HG03159 (cell line): ENCODE results near the gene MTFMT.

Source experiments
- ATAC-seq: cut with Tn5 transposase; IDR thresholded peaks from one replicate; pipeline ENCODE4 v1.9.1; 2021; ENCODE audit warnings: mild to moderate bottlenecking, moderate library complexity; ENCODE audit not compliant: unreplicated experiment

MTFMT gene

DNA sequence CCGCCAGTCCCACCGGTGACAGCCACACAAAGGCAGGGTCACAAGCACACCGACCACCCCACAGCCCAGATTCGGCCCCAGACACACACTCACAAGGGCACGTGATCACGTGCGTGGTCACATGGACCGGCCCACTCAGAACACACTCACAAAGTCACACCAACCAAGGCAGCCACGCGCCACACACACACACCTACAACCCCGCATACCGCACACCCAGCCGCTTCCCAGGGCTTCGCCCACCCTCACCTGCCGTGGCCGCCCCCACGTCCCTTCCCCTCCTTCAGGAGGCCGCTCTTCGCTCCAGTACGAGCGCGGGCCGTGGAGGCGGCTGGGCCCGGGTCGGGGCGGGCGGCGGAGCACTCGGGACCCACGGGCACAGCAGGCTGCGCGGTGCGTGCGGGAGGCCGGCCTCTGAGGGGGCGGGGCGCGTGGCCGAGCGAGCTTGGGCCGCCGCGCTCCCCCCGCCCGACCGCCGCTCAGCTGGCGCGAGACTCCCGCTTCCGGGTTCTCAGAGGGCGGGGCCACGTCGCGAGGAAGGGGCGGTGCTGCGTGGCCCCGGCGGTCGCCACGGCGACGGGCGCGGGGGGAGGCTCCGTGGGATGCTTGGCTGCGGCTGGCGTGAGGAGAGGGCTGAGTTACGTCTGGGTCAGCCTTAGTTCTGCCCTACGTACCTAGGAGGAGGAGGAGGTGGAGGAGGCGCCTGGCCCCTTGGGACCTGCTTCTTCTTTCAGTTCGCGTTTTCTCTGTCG, 39.8 kb downstream of the MTFMT start, which contains the start of gene SPG21:
TSS of gene SPG21 (minus strand) at position 499 of the 752 bp plus-strand sequence. CDS start 6,345 bp downstream, outside the sequence.
- peak; percentile 95 for ATAC-seq

DNA sequence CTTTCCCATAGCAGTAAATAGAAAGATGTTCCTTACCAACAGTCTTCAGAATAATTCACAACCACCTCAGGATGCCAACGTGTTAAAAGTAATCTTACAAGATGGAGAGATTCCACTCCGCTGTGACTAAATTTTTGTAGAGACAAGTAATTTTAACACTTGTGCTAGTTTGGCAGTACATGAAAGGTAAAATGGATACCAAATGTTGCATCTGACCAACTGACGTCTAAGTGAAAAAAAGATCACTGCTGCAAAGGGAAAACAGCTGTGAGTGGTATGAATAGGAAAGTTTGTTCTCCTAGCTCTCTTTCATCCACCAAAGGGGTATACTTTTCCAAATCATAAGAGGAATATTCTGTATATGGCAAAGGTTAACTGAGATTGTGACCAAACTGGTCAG, 42.3 kb downstream of the MTFMT start:
- ATAC-seq = no peak

DNA sequence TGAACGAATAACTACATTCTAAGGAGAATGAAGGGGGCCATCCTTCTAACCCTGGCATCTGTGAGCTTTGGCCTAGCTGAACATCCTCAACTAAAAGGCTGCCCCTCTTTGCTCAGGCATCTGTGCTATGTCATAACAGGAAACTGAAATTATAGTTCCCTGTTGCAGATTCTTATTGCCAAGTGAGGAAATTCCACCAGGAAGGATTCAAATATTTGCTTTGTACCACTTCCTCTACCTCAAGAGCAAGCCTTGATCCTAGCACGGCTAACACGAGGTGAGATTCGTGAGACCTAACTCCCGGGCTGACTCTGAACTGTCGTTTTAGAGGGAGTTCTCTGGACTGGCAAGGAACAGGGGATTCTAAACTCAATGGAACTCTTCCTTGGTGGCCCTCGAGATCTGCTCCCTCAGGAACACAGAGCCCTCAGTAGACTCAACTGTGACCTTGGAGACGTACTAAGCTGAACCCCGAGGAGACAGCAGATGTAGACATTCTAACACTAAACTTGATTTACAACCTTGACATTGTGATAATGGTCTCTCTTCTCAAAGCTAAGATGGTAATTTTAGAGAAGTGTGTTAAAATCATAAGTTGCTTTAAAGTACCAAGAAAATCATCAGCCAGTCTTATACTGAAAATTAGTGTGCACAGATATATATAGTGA, 43.9 kb downstream of the MTFMT start:
- ATAC-seq = no peak

DNA sequence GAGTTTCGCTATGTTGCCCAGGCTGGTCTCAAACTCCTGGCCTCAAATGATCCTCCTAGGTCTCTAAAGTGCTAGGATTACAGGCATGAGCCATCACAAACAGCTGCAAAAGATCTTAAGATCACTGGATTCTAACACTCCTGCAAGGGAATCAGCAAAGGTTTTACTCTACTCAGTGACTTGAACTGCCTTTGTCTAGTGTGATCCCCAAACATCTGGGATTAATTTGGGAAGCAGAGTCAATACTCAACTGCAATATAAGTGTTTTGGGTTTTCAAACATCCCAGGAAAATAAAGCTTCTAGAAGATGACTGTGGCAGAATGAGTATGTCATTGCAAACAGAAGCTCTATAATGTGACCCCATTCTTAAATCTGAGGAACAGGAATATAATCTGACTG, 47.0 kb downstream of the MTFMT start:
- no peak for ATAC-seq

DNA sequence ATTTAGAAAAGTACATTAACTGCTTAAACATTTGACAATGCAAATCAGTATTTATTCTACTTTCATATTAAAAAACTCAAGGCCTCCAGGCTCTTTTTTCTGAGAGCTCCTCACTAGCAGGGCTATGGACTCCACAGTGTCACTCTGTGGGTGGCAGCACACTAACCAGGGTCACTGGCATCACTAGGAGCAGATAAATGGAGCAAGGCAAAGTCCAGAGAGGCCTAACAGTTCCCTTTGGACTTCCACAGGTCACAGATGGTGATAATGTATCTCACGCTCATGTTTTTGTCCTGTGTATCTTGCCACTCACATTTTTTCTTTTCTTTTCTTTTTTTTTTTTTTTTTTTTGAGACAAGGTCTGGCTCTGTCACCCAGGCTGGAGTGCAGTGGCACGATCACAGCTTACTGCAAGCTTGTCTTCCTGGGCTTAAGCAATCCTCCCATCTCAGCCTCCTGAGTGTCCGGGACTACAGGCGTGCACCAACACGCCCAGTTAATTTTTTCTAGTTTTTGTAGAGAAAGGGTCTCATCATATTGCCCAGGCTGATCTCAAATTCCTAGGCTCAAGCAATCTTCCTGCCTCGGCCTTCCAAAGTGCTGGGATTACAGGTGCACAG, 47.5 kb downstream of the MTFMT start:
- ATAC-seq = no peak

DNA sequence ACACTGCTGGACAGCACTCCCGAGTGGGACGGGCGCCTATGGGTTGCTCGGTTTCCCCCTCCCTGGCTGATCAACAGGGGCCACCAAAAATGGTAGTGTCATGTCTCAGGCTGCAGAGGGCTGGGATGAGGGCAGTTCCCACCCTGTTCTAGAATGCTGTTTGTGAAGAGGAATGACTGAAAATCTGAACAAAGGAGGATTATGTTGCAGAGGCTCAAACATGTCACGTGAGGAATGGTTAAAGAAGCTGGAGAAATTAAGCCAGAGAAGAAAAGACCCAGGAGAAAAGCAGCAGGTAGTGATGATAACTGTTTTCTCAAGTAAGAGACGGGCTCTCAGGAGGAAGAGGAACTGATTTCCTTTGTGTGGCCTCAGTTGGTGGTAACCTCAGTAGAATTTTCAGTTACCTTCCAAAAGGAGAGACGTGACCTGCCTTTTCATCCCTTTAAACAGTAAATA, 50.2 kb downstream of the MTFMT start:
- no peak for ATAC-seq

DNA sequence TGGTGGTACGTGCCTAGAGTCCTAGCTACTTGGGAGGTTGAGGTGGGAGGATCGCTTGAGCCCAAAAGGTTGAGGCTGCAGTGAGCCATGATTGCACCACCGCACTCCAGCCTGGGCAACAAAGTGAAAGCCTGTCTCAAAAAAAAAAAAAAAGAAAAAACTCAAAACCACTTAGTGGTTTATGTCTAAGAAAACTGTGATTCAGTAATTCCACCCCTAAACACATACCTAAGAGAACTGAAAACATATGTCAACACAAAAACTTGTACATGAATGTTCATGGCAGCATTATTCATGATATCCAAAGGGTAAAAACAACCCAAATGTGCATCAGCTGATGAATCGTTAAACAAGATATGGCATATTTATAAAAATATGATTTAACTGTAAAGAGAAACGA, 54.0 kb downstream of the MTFMT start:
- ATAC-seq = no peak

DNA sequence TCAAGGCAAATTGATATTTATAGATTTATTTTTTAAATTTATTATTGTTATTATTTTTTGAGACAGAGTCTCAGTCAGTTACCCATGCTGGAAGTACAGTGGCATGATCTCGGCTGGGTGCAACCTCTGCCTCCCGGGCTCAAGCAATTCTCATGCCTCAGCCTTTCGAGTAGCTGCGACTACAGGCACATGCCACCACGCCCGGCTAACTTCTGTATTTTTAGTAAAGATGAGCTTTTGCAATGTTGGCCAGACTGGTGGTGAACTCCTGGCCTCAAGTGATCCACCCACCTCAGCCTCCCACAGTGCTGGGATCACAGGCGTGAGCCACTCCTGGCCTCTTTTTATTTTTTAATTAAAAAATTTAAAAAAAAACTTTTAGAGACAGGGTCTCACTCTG, 58.7 kb downstream of the MTFMT start:
- ATAC-seq = no peak

DNA sequence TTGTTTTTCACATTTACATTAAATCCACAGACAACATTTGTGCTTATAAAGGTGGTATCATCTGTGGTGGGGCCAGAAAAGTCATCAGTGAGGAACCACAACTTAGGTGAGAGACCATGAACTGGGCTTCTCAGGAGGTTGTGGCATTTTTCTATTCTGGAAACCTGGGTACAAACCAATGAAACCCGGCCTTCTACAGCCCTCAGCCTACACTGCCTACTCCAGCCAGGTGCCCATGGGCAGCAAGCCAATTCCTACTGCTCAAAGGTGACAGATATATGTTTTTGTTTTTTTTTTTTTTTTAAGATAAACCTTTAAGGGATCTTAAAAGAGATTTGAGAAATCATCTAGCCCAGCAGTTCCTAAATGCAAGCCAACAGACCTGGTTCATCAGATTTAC, 60.0 kb downstream of the MTFMT start:
- no peak for ATAC-seq

DNA sequence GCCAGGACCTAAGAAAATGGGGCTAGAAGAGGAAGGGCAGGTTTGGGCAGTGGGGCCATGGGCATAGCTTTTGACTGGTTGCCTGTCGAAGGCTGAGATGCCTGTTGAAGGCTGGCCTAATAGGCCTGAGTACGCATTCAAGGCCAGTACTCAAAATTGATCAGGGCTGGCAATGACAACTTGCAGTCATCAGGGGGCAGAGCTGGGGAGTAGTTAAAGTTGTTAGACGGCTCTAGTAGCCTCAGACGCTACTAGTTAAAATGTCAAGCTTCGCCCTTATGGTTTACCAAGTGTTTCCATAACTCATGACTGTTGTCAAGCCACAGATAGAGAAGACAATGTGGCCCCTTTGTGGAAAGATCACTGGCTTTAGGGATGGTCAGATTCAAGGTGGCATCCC, 68.4 kb downstream of the MTFMT start:
- ATAC-seq = no peak

DNA sequence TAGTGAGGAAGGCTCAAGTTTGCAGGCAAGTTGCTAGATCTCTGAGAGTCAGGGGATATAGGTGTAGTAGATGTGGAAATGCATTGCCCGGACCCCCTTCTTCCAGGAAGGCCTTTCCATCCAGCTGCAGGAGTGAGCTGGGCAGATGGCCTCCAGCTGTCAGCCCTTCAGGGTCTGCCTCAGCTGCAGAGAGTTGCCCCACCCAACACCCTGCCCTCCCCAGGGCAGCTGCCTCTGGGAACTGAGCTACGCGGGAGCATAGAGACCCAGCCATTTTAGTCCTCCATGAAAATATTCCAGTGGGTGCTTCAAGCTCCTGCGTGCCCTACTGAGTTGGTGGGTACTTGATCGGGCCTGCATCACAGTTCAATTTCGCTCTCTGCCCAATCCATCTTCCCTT, 69.3 kb downstream of the MTFMT start:
- ATAC-seq = no peak

DNA sequence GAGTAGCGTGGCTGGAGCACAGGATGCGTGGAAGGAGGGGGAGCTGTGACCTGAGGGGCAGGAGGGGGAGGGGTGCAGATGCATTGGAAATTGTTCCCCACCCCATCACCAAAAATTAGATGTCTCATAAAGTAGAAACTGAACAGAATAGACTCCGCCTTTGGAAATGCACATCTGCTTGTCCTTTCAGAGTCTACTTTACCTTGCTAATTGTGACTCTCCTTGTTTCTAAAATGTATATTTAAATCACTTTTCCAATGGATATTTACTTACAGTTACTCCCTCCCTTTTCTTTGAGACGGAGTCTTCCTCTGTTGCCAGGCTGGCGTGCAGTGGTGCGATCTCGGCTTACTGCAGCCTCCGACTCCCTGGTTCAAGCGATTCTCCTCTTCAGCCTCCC, 70.3 kb downstream of the MTFMT start:
- no peak for ATAC-seq

DNA sequence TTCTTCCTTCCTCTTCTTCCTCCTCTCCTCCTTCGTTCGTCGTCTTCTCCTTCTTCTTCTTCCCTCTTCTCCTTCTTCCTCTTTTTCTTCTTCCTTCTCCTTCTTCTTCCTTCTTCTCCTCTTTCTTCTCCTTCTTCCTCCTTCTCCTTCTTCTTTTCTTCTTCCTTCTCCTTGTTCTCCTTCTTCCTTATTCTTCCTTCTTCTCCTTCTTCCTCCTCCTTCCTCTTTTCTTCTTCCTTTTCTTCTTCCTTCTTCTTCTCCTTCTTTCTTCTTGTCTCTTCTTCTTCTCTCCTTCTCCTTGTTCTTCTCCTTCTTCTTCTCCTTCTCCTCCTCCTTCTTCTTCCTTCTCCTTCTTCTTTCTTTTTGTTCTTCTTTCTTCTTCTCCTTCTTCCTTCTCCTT, 75.0 kb downstream of the MTFMT start:
- no peak for ATAC-seq

DNA sequence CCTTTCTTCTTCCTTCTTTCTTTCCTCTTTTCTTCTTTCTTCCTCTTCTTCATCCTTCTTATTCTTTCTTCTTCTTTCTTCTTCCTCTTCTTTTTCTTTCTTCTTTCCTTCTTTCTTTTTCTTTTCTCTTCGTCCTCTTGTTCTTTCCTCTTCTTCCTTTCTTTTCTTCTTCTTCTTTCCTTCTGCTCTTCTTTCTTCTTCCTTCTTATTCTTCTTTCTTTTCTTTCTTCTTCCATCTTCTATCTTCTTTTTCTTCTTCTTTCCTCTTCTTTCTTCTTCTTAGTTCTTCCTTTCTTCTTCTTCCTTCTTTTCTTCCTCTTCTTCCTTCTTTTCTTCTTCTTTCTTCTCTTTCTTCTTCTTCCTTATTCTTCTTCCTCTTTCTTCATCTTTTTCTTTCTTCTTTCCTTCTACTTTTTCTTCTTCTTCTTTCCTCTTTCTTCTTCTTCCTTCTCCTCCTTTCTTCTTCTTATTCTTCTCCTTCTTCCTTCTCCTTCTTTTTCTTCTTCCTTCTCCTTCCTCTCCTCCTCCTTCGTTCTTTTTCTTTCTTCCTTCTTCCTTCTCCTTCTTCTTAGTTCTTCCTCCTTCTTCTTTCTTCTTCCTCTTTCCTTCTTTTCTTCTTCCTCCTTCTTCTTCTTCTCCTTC, 77.5 kb downstream of the MTFMT start:
- ATAC-seq = no peak
